ENCODE results near the gene RPS21. TPM values are rescaled to one million over a fixed set of nuclear protein-coding genes. Genes with fewer than 3 reads are reported as not detected.
A peak's percentile ranks its signal among the peaks of the same experiment; 100 is the strongest.

RPS21 gene
- total and polyA plus RNA-seq, 2 of the 13 experiments (the other 11 are each of a cell fraction or from before 2014, with no cell fraction given) = 2,647 to 11,063 TPM

DNA sequence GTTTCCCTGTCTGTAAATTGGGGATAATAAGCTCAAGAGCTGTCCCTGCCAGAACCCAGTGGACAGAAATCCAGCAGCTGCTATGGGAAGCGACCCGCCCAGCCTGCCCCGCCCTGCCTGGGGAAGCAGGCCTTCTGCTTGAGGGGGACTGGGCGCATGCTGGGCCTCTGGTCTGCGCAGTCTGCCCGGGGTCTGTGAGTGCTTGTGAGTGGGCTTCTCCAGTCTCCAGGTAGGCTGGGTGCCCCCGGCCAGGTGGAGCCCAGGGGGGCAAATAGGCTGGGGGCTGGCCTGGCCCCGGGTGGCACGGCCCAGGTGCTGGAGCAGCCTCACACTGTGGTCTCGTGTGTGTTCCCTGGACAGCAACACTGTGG, 41.1 kb downstream of the RPS21 start:
- Histone ChIP-seq H4K20me1 (ENCODE audit: insufficient read depth, low read length) (peaks cover 9% of the 10 kb centered on the region; the same call in 1 of the 2 replicates), H3K4me1 (ENCODE audit: insufficient read depth, low read length) (peaks cover 47% of the 10 kb centered on the region), H3K27me3 (ENCODE audit: control insufficient read depth in 1 of 2, insufficient read depth in 2 of 2, low read length in 2 of 2) (peaks cover 26 to 95% of the 10 kb centered on the region in 2 experiments), H3K4me3 (replicated peaks in 1 of 3; ENCODE audit: insufficient read depth in 1 of 3, low read depth in 2 of 3, low read length in 3 of 3) (no peak overlapping the region), H3K9ac (ENCODE audit: insufficient read depth, low read depth, low read length) (no peak overlapping the region), H3K79me2 (ENCODE audit: insufficient read depth, low read length) (no peaks in the 10 kb centered on the region), H3K27ac (ENCODE audit: extremely low read length, insufficient read depth, low read length) (no peak overlapping the region), H3K9me3 (ENCODE audit: low read length) (no peaks in the 10 kb centered on the region), H3K4me2 (ENCODE audit: low read depth, low read length) (no peak overlapping the region), H3K36me3 (replicated peaks in 1 of 2; ENCODE audit: control insufficient read depth in 1 of 2, insufficient read depth in 2 of 2, low read length in 2 of 2) (no peaks in the 10 kb centered on the region), H2AFZ (ENCODE audit: low read length) (no peak overlapping the region)
- no peak for TF ChIP-seq TCF12 (IDR thresholded peaks at IDR 0.05)
- TF ChIP-seq TCF12 (CRISPR knock-in tag; IDR thresholded peaks at IDR 0.05) = 0 out of 2 replicates have a peak, but pooled peaks have one; percentile 43
- TF ChIP-seq PCBP1 (IDR thresholded peaks at IDR 0.05; ENCODE audit: borderline replicate concordance, low read depth, low read length) = 0 out of 2 replicates have a peak, but pooled peaks have one; percentile 40
- TF ChIP-seq, protein P1, sequence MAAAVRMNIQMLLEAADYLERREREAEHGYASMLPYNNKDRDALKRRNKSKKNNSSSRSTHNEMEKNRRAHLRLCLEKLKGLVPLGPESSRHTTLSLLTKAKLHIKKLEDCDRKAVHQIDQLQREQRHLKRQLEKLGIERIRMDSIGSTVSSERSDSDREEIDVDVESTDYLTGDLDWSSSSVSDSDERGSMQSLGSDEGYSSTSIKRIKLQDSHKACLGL (CRISPR knock-in tag; IDR thresholded peaks at IDR 0.05) = peak; percentile 50; the same call in 1 of the 2 replicates
- TF ChIP-seq CAMTA2 (CRISPR knock-in tag; IDR thresholded peaks at IDR 0.05; ENCODE audit: borderline replicate concordance) = 0 out of 2 replicates have a peak, but pooled peaks have one; percentile 18
- TF ChIP-seq, protein P2, sequence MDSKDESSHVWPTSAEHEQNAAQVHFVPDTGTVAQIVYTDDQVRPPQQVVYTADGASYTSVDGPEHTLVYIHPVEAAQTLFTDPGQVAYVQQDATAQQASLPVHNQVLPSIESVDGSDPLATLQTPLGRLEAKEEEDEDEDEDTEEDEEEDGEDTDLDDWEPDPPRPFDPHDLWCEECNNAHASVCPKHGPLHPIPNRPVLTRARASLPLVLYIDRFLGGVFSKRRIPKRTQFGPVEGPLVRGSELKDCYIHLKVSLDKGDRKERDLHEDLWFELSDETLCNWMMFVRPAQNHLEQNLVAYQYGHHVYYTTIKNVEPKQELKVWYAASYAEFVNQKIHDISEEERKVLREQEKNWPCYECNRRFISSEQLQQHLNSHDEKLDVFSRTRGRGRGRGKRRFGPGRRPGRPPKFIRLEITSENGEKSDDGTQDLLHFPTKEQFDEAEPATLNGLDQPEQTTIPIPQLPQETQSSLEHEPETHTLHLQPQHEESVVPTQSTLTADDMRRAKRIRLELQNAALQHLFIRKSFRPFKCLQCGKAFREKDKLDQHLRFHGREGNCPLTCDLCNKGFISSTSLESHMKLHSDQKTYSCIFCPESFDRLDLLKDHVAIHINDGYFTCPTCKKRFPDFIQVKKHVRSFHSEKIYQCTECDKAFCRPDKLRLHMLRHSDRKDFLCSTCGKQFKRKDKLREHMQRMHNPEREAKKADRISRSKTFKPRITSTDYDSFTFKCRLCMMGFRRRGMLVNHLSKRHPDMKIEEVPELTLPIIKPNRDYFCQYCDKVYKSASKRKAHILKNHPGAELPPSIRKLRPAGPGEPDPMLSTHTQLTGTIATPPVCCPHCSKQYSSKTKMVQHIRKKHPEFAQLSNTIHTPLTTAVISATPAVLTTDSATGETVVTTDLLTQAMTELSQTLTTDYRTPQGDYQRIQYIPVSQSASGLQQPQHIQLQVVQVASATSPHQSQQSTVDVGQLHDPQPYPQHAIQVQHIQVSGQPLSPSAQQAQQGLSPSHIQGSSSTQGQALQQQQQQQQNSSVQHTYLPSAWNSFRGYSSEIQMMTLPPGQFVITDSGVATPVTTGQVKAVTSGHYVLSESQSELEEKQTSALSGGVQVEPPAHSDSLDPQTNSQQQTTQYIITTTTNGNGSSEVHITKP (CRISPR knock-in tag; IDR thresholded peaks at IDR 0.05; ENCODE audit: low read depth) = no peak
- TF ChIP-seq, protein P3, sequence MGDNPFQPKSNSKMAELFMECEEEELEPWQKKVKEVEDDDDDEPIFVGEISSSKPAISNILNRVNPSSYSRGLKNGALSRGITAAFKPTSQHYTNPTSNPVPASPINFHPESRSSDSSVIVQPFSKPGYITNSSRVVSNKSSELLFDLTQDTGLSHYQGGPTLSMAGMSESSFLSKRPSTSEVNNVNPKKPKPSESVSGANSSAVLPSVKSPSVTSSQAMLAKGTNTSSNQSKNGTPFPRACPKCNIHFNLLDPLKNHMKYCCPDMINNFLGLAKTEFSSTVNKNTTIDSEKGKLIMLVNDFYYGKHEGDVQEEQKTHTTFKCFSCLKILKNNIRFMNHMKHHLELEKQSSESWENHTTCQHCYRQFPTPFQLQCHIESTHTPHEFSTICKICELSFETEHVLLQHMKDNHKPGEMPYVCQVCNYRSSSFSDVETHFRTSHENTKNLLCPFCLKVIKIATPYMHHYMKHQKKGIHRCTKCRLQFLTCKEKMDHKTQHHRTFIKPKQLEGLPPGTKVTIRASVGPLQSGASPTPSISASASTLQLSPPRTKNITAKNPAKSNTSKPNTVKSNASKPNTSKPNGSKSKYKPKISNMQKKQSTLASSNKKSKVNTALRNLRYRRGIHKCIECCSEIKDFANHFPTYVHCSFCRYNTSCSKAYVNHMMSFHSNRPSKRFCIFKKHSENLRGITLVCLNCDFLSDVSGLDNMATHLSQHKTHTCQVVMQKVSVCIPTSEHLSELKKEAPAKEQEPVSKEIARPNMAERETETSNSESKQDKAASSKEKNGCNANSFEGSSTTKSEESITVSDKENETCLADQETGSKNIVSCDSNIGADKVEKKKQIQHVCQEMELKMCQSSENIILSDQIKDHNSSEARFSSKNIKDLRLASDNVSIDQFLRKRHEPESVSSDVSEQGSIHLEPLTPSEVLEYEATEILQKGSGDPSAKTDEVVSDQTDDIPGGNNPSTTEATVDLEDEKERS (CRISPR knock-in tag; IDR thresholded peaks at IDR 0.05) = no peak
- WGBS (ENCODE audit: low lambda C conversion rate) = 68% methylated on average over 7 of the region's 10 CpGs
- BruUV-seq (replicated peaks) = no TSS peak
- no peak for ATAC-seq
- CTCF ChIA-PET (ENCODE audit: low intra/inter-chr PET ratio, low total read pairs) = no interaction called here
- POLR2A ChIA-PET = no interaction called here
- intact Hi-C loops (cut with micrococcal nuclease; ENCODE audit: unreplicated experiment) (no loop called here), in situ Hi-C loops (cut with HindIII; ENCODE audit: extremely low pct_ligation_motif_present, low pct_unique_long_range_greater_than_20kb) (no loop called here)
- DNase-seq (ENCODE audit: low spot score) = no peak
- FAIRE-seq = no peak

All from HepG2 (cell line).